GM19324 (cell line): Measurements from ENCODE around the gene EXPH5.
A peak's percentile ranks its signal among the peaks of the same experiment; 100 is the strongest.
"Not testable (repeated sequence)": the region's sequence is repeated elsewhere in the genome, so short reads cannot be mapped to it uniquely, and the experiment has no call there.

Experiments
- ATAC-seq: cut with Tn5 transposase; IDR thresholded peaks from one replicate; pipeline ENCODE4 v1.9.1; 2021; ENCODE audit warnings: mild to moderate bottlenecking, moderate library complexity; ENCODE audit not compliant: unreplicated experiment, low FRiP score

The EXPH5 gene

DNA sequence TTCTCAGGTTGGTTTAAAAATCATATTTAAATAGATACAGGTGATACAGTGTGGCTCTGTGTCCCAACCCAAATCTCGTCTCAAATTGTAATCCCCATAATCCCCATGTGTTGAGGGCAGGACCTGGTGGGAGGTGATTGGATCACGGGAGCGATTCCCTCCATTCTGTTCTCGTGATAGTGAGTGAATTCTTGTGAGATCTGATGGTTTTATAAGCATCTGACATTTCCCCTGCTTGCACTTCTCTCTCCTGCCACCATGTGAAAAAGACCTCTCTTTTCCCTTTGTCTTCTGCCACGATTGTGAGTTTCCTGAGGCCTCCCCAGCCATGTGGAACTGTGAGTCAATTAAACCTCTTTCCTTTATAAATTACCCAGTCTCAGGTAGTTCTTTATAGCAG is 9.2 kb upstream of the EXPH5 start:
- not testable (repeated sequence) for ATAC-seq

GRCh38 chr11:108601150-108601549 is 7.6 kb upstream of the EXPH5 start:
- no peak for ATAC-seq

GRCh38 chr11:108599978-108600377 is 6.4 kb upstream of the EXPH5 start:
- ATAC-seq: no peak

GRCh38 chr11:108597736-108598355 is 4.3 kb upstream of the EXPH5 start:
- ATAC-seq: no peak

DNA sequence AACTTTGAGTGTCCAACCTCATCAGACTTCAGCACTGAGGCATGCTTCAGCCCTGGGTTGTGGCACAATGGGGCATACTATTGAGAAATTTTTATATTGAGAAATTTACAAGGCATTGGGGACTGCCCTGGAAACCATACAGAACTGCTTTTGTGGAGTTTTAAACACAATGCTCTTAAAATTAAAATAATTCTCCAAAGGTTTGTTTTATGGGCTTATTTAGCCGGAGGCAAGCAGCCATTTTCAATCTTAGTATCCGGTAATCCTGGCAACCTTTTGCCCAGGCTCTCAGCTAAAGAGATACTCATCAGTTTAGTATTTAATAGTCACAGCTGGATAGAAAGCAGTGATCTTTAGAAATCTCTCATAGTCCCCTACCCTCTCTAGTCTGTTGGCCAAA is 3.1 kb upstream of the EXPH5 start:
- ATAC-seq: no peak

DNA sequence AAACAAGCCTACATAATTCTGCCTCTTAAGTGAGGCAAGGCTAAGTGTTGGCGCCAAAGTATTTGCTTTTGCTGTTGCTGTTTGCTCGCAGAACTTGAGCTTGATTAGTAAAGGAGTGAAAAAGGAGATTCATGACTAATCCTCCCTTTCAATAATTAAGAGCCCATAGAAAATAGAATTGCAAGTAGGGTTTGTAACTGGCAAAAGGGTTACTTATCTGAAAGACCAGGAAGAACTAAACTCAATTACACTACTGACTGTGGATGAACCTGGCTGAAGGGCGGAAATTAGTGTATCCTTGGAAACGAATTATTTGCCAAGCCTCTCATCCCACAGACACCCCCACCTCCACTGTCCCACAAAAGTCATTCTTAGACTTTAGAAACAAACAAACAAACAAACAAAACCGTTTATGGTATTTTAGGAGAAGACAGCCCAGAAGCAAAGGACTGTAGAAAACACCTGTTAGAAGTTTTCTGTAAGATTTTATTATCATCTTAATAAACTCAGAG is 411 bp upstream of the EXPH5 start:
- no peak for ATAC-seq

DNA sequence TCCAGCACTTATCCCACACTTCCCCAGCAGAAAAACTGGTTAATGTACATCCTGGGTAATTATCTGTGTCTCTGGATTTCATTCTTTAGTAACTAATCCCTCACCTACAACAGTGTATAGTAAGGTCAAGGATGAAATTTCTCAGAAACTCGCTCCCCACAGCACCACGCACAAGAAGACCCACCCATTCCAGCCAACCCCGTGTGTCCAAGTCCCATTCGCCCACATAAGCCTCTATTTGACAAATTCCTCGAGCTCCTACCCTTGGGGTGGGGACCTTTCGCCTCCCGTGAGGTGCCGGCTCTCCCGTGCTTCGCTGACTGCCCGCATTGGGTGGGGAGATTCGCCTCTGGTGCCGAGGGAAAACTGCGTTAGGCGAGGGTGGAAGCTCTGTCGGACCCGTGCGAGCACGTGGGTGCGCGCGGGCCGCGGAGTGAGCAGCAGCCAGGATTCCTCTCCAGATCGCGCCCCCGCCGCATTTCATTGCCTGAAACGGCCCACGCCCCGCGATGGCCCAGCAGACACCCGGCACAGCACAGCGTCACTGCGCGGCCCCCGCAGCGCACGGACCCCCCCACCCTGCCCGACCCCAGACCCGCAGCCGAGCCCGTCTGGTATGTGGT is 866 bp downstream of the EXPH5 start:
- peak; percentile 1 for ATAC-seq

- ATAC-seq: no peak
These were observed 1.7 kb downstream of the EXPH5 start for GRCh38 chr11:108591893-108592292.

DNA sequence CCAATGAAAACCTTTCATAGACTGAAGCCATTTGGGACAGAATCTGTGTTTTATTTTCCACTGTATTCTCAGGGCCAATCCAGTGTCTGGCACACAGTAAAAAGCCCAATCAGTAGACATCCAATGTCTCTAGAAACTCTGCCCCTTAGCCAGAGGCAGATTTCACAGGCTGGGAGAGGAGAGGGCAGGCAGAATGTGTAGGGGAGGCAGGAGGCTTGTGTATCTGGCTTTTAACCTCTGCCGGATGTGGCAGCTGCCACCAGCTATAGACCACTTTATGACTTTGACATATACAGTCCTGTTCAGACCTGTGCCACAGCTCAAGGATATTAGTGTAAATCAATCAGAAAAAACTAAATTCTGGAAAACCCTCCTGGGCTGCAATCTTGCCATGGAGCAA is 4.4 kb downstream of the EXPH5 start:
- no peak for ATAC-seq

GRCh38 chr11:108588287-108588686 is 5.3 kb downstream of the EXPH5 start:
- ATAC-seq: no peak

GRCh38 chr11:108587109-108587508 is 6.5 kb downstream of the EXPH5 start:
- no peak for ATAC-seq

- ATAC-seq: no peak
These were observed 7.0 kb downstream of the EXPH5 start for GRCh38 chr11:108586600-108586999.

GRCh38 chr11:108586185-108586584 is 7.4 kb downstream of the EXPH5 start:
- ATAC-seq: not testable (repeated sequence)

DNA sequence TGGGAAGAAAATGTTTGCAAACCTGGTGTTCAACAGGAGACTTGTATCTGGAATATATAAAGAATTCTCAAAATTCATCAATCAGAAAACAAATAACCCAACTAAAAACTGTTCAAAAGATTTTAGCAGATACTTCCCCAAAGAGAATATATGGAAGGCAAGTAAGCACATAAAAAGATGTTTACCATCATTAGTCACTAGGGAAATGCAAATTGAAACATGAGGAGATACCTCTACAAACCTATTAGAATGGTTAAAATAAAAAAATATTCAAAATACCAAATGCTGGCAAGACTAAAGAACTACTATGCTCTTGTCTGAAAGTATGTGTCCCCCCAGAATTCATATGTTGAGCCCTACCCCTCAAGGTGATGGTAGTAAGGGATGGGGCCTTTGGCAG is 8.6 kb downstream of the EXPH5 start:
- ATAC-seq: no peak

GRCh38 chr11:108580645-108581044 is 12.9 kb downstream of the EXPH5 start:
- ATAC-seq: no peak

- ATAC-seq: no peak
These were observed 13.5 kb downstream of the EXPH5 start for GRCh38 chr11:108580043-108580442.

DNA sequence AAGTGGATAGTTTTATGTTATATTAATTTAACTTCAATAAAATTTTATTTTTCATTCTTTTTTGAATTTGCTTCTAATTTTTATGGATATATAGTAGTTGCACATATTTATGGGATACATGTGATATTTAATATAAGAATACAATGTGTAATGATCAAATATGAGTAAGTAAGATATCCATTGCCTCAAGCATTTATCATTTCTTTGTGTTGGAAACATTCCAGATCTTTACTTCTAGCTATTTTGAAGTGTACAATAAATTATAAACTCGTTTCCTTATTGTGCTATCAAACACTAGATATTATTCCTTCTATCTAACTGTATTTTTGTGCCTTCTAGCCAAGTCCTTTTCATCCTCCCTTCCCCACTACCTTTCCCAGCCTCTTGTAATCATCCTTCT is 17.0 kb downstream of the EXPH5 start:
- ATAC-seq: no peak

GRCh38 chr11:108574675-108575074 is 18.9 kb downstream of the EXPH5 start:
- no peak for ATAC-seq

- no peak for ATAC-seq
These were observed 22.6 kb downstream of the EXPH5 start for GRCh38 chr11:108571001-108571400.

DNA sequence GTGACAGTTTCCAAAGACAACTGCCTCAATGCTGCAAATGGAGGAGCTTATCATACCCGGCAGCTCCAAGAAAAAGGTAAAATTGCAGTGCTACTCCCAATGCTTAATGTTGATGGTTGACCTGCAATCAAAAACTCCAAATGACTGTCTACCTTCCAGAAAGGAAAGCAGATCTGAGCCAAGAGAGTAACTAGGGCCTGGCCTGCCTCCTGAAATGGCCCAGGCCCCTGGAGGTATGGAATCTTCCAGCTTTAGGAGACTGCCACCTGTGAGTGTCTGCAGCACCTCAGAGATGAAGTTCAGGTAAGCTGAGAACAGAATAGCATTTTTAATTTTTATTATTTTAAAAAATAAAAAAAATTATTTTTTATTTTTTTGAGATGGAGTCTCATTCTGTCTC is 23.7 kb downstream of the EXPH5 start:
- ATAC-seq: no peak

- ATAC-seq: no peak
These were observed 25.2 kb downstream of the EXPH5 start for GRCh38 chr11:108568195-108568858.

DNA sequence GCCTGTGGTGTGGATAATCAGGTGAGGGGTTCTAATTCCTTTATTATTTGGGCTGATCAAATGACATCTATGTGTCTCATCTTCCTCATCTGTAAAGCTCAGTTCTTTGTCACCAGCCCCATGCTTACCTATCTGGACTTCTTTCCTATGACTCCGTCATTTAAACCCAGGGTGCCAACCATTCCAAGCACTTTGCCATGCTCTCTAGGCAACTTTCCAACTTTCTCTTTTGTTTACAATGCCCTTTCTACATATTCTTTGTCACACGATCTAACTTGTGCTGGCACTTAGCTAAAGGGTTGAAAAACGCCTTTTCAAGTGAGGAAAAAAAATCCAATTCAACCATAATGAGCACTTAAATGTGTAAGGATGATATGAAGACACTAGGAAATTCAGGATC is 27.9 kb downstream of the EXPH5 start:
- no peak for ATAC-seq
